Karpas-422 (cell line): Measurements from ENCODE around the gene ATP5PB. TPM values are rescaled to one million over a fixed set of nuclear protein-coding genes. Genes with fewer than 3 reads are reported as not detected.

ENCODE experiments used
- DNase-seq: peaks from one replicate; pipeline ENCODE4 v3.0.0-alpha.2; 2015
- H2AFZ ChIP-seq: fragments of 200-600 bp; sonication (generic); 2 replicates; pipeline ENCODE4 v1.6.1; 2014; ENCODE audit warnings: antibody characterized with exemption, low read length, mixed read lengths
- H3K27ac ChIP-seq: fragments of 200-600 bp; sonication (generic); 2 replicates; pipeline ENCODE4 v1.5.1; 2014; ENCODE audit warnings: mild to moderate bottlenecking, low read length, moderate library complexity
- H3K27me3 ChIP-seq: fragments of 200-600 bp; sonication (generic); 2 replicates; pipeline ENCODE4 v1.6.1; 2014; ENCODE audit warnings: low read length, mixed read lengths
- H3K36me3 ChIP-seq: fragments of 200-600 bp; sonication (generic); 2 replicates; pipeline ENCODE4 v1.6.1; 2014; ENCODE audit warnings: low read length, mixed read lengths; ENCODE audit not compliant: insufficient read depth
- H3K4me1 ChIP-seq: fragments of 200-600 bp; sonication (generic); 2 replicates; pipeline ENCODE4 v1.6.1; 2014; ENCODE audit warnings: mild to moderate bottlenecking, low read length, mixed read lengths
- H3K4me2 ChIP-seq: fragments of 200-600 bp; sonication (generic); 2 replicates; pipeline ENCODE4 v1.6.1; 2014; ENCODE audit warnings: low read length, low read depth, mild to moderate bottlenecking; ENCODE audit not compliant: poor library complexity, severe bottlenecking
- H3K4me3 ChIP-seq: fragments of 200-600 bp; sonication (generic); 2 replicates; pipeline ENCODE4 v1.5.1; 2014; ENCODE audit warnings: mild to moderate bottlenecking, antibody characterized with exemption, low read length, mixed read lengths
- H3K79me2 ChIP-seq: fragments of 200-600 bp; sonication (generic); 2 replicates; pipeline ENCODE4 v1.6.1; 2014; ENCODE audit warnings: mild to moderate bottlenecking, low read length, mixed read lengths
- H3K9ac ChIP-seq: fragments of 200-600 bp; sonication (generic); 2 replicates; pipeline ENCODE4 v1.6.0; 2014; ENCODE audit warnings: low read length
- H3K9me2 ChIP-seq: fragments of 200-600 bp; sonication (generic), shearing (Covaris generic); replicated peaks from 2 replicates; pipeline ENCODE4 v1.6.0; 2014; ENCODE audit warnings: mild to moderate bottlenecking, low read length, moderate library complexity; ENCODE audit not compliant: insufficient read depth
- H3K9me3 ChIP-seq: fragments of 300-700, 200-600 bp; sonication (generic); 2 replicates; pipeline ENCODE4 v1.6.1; 2014; ENCODE audit warnings: low read length, mixed read lengths
- H4K20me1 ChIP-seq: fragments of 200-600 bp; sonication (generic); 2 replicates; pipeline ENCODE4 v1.6.1; 2014; ENCODE audit warnings: mild to moderate bottlenecking, antibody characterized with exemption, low read length, low read depth; ENCODE audit not compliant: insufficient read depth
- total RNA-seq: library from RNA; depleted of rRNA; stranded (reverse); fragments of >200 nt; shearing (Covaris generic); gene quantifications from 2 replicates; pipeline ENCODE4 v1.2.3, GENCODE V29; 2014; ENCODE audit warnings: low replicate concordance

Gene ATP5PB
- total RNA-seq, 1 experiment from 2014 or later: 590 TPM

DNA sequence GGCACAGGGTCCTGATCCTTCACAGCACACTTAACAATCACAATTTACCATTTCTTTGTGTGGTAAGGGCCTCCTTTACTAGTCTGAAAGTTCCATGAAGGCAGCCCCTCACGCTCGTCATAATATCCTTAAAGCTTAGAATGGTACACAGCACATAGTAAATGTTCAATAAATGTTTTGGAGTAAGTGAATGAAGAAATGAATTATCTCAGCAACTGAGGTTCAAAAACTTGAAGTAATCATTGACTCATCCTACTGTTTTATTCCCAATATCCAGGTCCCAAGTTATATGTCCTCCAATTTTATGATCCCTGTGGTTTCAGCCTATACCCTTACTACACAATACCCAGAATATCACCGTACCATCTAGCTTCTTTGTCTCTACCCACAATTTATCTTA, 22.3 kb downstream of the ATP5PB start:
- no peaks in the 10 kb centered on the region for H3K79me2 ChIP-seq
- no peak for DNase-seq
- H3K9me3 ChIP-seq: no peaks in the 10 kb centered on the region
- no peak overlapping the region for H3K4me3 ChIP-seq
- no peaks in the 10 kb centered on the region for H4K20me1 ChIP-seq
- peaks cover 5% of the 10 kb centered on the region; the same call in 1 of the 2 replicates for H3K36me3 ChIP-seq
- peaks cover 18% of the 10 kb centered on the region for H3K4me1 ChIP-seq
- no peaks in the 10 kb centered on the region for H3K9me2 ChIP-seq
- peak overlapping the region; percentile 60 for H3K27ac ChIP-seq
- H3K27me3 ChIP-seq: no peaks in the 10 kb centered on the region
- H2AFZ ChIP-seq: peak overlapping the region; percentile 66; the same call in 1 of the 2 replicates
- peak overlapping the region; percentile 38; the same call in 1 of the 2 replicates for H3K9ac ChIP-seq
- H3K4me2 ChIP-seq: peak overlapping the region; percentile 61

DNA sequence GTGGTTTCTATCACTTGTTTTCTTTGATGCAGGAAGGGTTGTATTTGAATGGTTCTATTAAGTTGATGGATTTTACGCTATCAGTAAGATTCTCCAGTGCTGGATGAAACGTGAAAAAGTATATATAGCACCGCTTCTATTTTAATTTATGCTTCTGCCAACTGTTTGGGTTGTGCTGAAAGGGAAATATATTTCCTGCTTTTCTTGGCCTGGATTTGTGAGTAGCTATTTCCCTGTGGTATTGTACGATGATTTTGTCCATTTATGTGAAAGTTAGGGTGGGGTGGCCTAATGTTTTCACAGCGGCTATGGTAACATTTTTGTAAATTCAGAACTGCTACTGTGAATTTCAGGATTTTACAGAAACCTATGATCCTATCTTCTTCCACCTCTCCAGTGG, 24.8 kb downstream of the ATP5PB start:
- Histone ChIP-seq H3K27ac (no peak overlapping the region), H3K4me3 (no peak overlapping the region), H3K79me2 (no peaks in the 10 kb centered on the region), H3K27me3 (no peaks in the 10 kb centered on the region), H3K4me2 (no peak overlapping the region), H2AFZ (no peak overlapping the region), H3K9ac (no peak overlapping the region), H3K36me3 (peaks cover 5% of the 10 kb centered on the region; the same call in 1 of the 2 replicates), H4K20me1 (no peaks in the 10 kb centered on the region), H3K9me3 (no peaks in the 10 kb centered on the region), H3K4me1 (peaks cover 26% of the 10 kb centered on the region), H3K9me2 (no peaks in the 10 kb centered on the region)
- DNase-seq: no peak

DNA sequence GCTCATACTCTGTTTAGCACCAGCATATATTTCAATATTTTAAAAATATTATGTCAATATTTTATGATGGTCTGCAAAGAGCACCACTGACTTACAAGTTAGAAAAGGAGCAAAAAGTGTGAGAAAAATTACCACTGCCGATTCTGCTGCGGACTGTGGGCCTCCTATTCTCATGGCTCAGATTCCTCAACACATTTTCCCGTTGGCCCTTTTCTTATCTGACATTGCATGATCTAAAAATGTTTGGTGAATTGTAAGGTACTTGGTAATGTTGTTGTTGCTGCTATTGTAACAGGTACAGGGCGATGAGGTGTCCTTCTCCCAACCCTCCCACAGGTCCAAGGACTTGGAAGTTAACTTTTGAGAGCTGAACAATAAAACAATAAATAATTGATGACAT, 25.3 kb downstream of the ATP5PB start:
- Histone ChIP-seq H3K36me3 (peaks cover 3% of the 10 kb centered on the region; the same call in 1 of the 2 replicates), H3K27me3 (no peaks in the 10 kb centered on the region), H3K27ac (no peak overlapping the region), H3K4me1 (peaks cover 26% of the 10 kb centered on the region), H3K4me2 (no peak overlapping the region), H3K9ac (no peak overlapping the region), H3K9me2 (no peaks in the 10 kb centered on the region), H3K4me3 (no peak overlapping the region), H4K20me1 (no peaks in the 10 kb centered on the region), H3K9me3 (no peaks in the 10 kb centered on the region), H3K79me2 (no peaks in the 10 kb centered on the region), H2AFZ (no peak overlapping the region)
- DNase-seq: no peak

DNA sequence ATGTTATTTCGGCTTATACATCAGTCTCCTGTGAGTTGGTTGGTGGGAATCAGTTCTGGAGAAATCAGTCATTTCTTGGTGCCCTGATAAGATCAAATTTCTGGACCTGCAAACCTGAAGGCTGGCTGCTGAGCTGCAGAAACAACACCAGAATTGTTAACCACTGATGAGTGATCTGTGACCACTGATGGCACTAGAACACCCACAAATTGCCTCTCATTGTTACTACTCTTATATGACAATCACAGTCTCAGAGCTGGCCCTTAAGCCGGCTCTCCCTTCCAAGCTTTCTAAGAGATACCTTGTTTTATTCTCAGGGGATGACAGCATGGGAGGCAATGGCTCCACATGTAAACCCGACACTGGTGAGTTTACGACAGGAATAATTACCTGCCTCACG, 26.4 kb downstream of the ATP5PB start:
- Histone ChIP-seq H2AFZ (no peak overlapping the region), H3K4me2 (no peak overlapping the region), H3K36me3 (no peaks in the 10 kb centered on the region), H3K27ac (no peak overlapping the region), H3K4me1 (peaks cover 29% of the 10 kb centered on the region), H3K9ac (no peak overlapping the region), H3K4me3 (no peak overlapping the region), H3K27me3 (no peaks in the 10 kb centered on the region), H4K20me1 (no peaks in the 10 kb centered on the region), H3K79me2 (no peaks in the 10 kb centered on the region), H3K9me3 (no peaks in the 10 kb centered on the region), H3K9me2 (no peaks in the 10 kb centered on the region)
- no peak for DNase-seq

DNA sequence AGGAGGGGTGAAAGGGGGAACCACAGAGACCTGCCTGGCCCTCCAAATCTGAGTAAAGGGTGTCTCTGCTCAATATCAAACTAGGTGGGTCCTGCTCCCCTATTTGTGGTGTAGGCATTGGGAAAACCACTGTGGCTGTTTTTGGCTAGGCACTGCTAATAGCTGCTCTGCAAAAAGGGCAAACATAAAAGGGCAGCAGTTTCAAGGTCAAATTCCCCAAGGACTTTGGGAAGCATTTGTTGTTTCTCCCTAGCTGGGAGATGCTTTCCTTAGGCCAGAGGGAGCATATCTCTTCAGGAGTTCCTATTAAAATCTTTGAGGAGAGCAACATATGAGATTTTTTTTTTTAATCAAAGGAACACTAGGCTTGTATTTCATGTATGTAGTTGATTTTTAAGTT, 26.9 kb downstream of the ATP5PB start:
- Histone ChIP-seq H3K27ac (no peak overlapping the region), H3K9me3 (no peaks in the 10 kb centered on the region), H3K4me1 (peaks cover 27% of the 10 kb centered on the region), H3K4me3 (no peak overlapping the region), H3K9me2 (no peaks in the 10 kb centered on the region), H3K36me3 (no peaks in the 10 kb centered on the region), H3K79me2 (no peaks in the 10 kb centered on the region), H3K4me2 (no peak overlapping the region), H4K20me1 (no peaks in the 10 kb centered on the region), H3K9ac (no peak overlapping the region), H3K27me3 (no peaks in the 10 kb centered on the region), H2AFZ (no peak overlapping the region)
- no peak for DNase-seq

DNA sequence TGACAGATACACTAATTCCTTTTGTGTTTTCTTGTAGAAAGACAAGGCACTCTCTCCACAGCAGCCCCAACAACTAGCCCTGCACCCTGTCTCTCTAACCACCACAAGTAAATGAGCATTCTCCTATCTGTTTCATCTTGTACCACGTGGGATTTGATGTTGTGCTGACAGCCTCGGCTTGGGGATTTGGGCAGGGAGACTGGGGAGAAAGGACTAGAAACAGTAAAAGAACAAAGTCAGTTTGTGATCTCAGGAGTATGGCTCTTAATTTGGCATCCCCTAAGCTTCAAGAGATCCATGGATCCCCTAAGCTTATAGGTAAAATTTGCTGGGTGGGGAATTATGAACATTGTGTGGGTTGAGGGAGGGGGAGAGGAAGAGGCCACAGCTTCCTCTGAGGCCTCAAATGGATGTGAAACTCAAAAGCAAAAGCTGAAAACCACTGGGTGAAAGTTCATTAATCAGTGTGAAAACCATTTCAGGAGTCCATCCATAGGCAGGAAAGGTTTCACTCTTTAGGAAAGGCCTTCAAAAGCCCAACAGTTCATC, 27.6 kb downstream of the ATP5PB start:
- Histone ChIP-seq H3K4me3 (no peak overlapping the region), H3K27me3 (no peaks in the 10 kb centered on the region), H4K20me1 (no peaks in the 10 kb centered on the region), H3K36me3 (no peaks in the 10 kb centered on the region), H3K27ac (no peak overlapping the region), H3K4me2 (no peak overlapping the region), H3K9me3 (no peaks in the 10 kb centered on the region), H2AFZ (peak overlapping the region; percentile 36; the same call in 1 of the 2 replicates), H3K79me2 (no peaks in the 10 kb centered on the region), H3K4me1 (peaks cover 26% of the 10 kb centered on the region), H3K9me2 (no peaks in the 10 kb centered on the region), H3K9ac (peak overlapping the region; percentile 30)
- DNase-seq: no peak

DNA sequence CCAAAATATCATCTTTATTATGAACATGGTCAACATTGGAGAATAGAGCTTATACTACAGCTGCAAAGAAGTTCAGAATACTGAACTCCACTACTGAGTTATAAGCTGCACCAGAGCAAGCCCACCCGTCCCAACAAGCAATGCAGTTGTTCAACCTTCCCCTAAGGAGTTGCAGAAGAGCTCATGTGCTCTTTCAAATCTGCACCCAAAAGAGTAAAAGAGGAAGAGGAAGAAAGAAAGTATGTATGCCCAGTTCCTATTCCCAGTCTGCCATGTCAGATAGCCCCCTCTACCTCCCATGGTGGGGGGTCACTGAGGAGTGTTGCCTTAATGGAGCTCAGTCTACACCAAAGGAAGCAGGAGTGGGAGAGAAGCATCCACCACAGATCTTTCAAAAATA, 31.4 kb downstream of the ATP5PB start:
- Histone ChIP-seq H3K9me3 (no peaks in the 10 kb centered on the region), H3K9me2 (no peaks in the 10 kb centered on the region), H3K9ac (no peak overlapping the region), H3K4me2 (no peak overlapping the region), H3K27ac (no peak overlapping the region), H3K27me3 (no peaks in the 10 kb centered on the region), H3K79me2 (no peaks in the 10 kb centered on the region), H2AFZ (0 out of 2 replicates have a peak overlapping the region, but pooled peaks have one; percentile 48), H3K36me3 (no peaks in the 10 kb centered on the region), H3K4me3 (no peak overlapping the region), H3K4me1 (peaks cover 30% of the 10 kb centered on the region), H4K20me1 (no peaks in the 10 kb centered on the region)
- peak; percentile 57 for DNase-seq

DNA sequence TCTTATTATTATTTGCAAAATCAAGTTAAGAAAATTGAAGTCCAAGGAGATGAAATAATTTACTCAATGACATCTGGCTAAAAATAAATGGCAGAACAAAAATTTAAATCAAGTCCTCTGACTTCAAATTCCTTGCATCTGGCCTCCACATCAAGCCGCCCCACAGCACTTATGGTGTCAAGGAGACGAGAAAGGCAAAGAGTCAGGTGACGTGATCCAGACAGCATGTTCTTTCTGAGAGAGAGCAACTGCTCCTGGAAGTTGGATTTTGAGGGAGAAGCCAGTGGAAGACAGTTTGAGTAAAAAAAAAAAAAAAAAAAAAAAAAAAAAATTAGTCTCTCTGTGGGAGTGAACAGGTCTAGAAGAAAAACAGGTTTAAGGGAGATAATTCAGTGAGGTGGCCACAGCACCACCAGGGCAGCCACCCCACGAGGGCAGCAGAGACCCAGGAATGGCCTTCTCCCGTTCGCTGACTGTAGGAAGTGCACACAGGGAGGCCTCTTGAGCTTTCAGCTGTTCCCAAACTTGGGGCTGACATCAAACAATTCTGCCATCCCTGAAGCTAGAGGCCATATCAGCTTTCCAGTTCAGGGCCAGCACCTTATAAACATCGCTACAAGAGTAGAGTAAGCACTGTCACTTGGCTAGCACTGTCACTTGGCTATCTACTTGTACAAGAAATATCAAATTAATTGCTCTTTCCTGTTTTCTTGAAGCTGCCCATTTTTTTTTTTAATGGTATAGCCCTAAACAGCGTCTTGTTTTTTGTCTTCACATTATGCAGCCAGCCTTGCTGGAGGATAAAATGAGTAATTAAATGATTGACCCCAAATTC, 32.3 kb downstream of the ATP5PB start:
- Histone ChIP-seq H3K79me2 (no peaks in the 10 kb centered on the region), H3K9me2 (no peaks in the 10 kb centered on the region), H3K4me2 (no peak overlapping the region), H3K9ac (no peak overlapping the region), H3K27ac (no peak overlapping the region), H3K9me3 (no peaks in the 10 kb centered on the region), H2AFZ (no peak overlapping the region), H4K20me1 (no peaks in the 10 kb centered on the region), H3K27me3 (no peaks in the 10 kb centered on the region), H3K4me3 (no peak overlapping the region), H3K36me3 (no peaks in the 10 kb centered on the region), H3K4me1 (peaks cover 25% of the 10 kb centered on the region)
- DNase-seq: peak; percentile 86
